T-helper 1 cell treated with Interleukin-12 subunit alpha and Interleukin-12 subunit beta and Interleukin-4 antibody, amounts not matched to agents 30 μg/mL and 1 μg/mL, for 36 hours (primary cell): ENCODE measurements around the gene SLC13A2.
"Not testable (repeated sequence)": the region's sequence is repeated elsewhere in the genome, so short reads cannot be mapped to it uniquely, and the experiment has no call there.

ENCODE experiments used
- H3K27ac Mint-ChIP-seq: one replicate; pipeline ENCODE4 v1.8.0; 2021; ENCODE audit warnings: mild to moderate bottlenecking, mixed read lengths
- H3K27me3 Mint-ChIP-seq: one replicate; pipeline ENCODE4 v1.8.0; 2021; ENCODE audit warnings: low read depth, mixed read lengths
- H3K36me3 Mint-ChIP-seq: one replicate; pipeline ENCODE4 v1.8.0; 2021; ENCODE audit warnings: low read depth, mixed read lengths
- H3K4me1 Mint-ChIP-seq: one replicate; pipeline ENCODE4 v1.8.0; 2021; ENCODE audit warnings: low read depth, mixed read lengths
- H3K4me3 Mint-ChIP-seq: one replicate; pipeline ENCODE4 v1.8.0; 2021; ENCODE audit warnings: mild to moderate bottlenecking, moderate library complexity, mixed read lengths
- H3K9me3 Mint-ChIP-seq: one replicate; pipeline ENCODE4 v1.8.0; 2021; ENCODE audit warnings: mixed read lengths

The SLC13A2 gene

GRCh38 chr17:28508211-28508724 lies 34.8 kb downstream of the SLC13A2 start:
- H3K9me3 Mint-ChIP-seq: no peaks in the 10 kb centered on the region
- H3K4me3 Mint-ChIP-seq: no peak overlapping the region
- H3K4me1 Mint-ChIP-seq: no peaks in the 10 kb centered on the region
- no peak overlapping the region for H3K27ac Mint-ChIP-seq
- peaks cover 20% of the 10 kb centered on the region for H3K27me3 Mint-ChIP-seq
- no peaks in the 10 kb centered on the region for H3K36me3 Mint-ChIP-seq

- no peak overlapping the region for H3K27ac Mint-ChIP-seq
- H3K36me3 Mint-ChIP-seq: no peaks in the 10 kb centered on the region
- H3K9me3 Mint-ChIP-seq: no peaks in the 10 kb centered on the region
- no peak overlapping the region for H3K4me3 Mint-ChIP-seq
- H3K4me1 Mint-ChIP-seq: no peaks in the 10 kb centered on the region
- H3K27me3 Mint-ChIP-seq: peaks cover 22% of the 10 kb centered on the region
These were observed 36.3 kb downstream of the SLC13A2 start for GRCh38 chr17:28509789-28510188.

GRCh38 chr17:28511858-28512461 lies 38.5 kb downstream of the SLC13A2 start:
- H3K27ac Mint-ChIP-seq: no peak overlapping the region
- H3K36me3 Mint-ChIP-seq: no peaks in the 10 kb centered on the region
- H3K4me1 Mint-ChIP-seq: no peaks in the 10 kb centered on the region
- peaks cover 22% of the 10 kb centered on the region for H3K27me3 Mint-ChIP-seq
- no peak overlapping the region for H3K4me3 Mint-ChIP-seq
- H3K9me3 Mint-ChIP-seq: peaks cover 7% of the 10 kb centered on the region

GRCh38 chr17:28513476-28513875 lies 40.0 kb downstream of the SLC13A2 start:
- no peak overlapping the region for H3K27ac Mint-ChIP-seq

GRCh38 chr17:28514561-28515002 lies 41.1 kb downstream of the SLC13A2 start:
- peaks cover 7% of the 10 kb centered on the region for H3K9me3 Mint-ChIP-seq
- H3K4me1 Mint-ChIP-seq: no peaks in the 10 kb centered on the region
- no peaks in the 10 kb centered on the region for H3K36me3 Mint-ChIP-seq
- H3K27me3 Mint-ChIP-seq: peaks cover 20% of the 10 kb centered on the region
- H3K27ac Mint-ChIP-seq: no peak overlapping the region
- H3K4me3 Mint-ChIP-seq: no peak overlapping the region

More at GRCh38 chr17:28513476-28513875, 40.0 kb downstream of the SLC13A2 start:
- H3K4me3 Mint-ChIP-seq: no peak overlapping the region
- no peaks in the 10 kb centered on the region for H3K36me3 Mint-ChIP-seq
- H3K27me3 Mint-ChIP-seq: peaks cover 22% of the 10 kb centered on the region
- H3K4me1 Mint-ChIP-seq: no peaks in the 10 kb centered on the region
- peaks cover 7% of the 10 kb centered on the region for H3K9me3 Mint-ChIP-seq

DNA sequence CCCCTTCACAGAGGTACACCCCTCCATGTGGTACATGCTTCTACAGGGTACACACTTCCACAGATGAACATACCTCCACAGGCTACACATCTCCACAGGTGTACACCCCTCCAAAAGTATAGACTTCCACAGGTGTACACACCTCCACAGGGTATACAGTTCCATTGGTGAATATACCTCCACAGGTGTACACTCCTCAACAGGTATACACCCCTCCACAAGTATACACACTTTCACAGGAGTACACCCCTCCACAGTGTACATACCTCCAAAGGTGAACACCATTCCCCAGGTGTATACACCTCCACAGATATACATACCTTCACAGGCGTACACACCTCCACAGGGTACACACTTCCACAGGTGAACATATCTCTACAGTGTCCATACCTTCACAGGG lies 42.1 kb downstream of the SLC13A2 start:
- Mint-ChIP-seq H3K9me3 (peaks cover 7% of the 10 kb centered on the region), H3K27ac (no peak overlapping the region), H3K4me3 (no peak overlapping the region), H3K4me1 (no peaks in the 10 kb centered on the region), H3K36me3 (no peaks in the 10 kb centered on the region), H3K27me3 (peaks cover 16% of the 10 kb centered on the region)

DNA sequence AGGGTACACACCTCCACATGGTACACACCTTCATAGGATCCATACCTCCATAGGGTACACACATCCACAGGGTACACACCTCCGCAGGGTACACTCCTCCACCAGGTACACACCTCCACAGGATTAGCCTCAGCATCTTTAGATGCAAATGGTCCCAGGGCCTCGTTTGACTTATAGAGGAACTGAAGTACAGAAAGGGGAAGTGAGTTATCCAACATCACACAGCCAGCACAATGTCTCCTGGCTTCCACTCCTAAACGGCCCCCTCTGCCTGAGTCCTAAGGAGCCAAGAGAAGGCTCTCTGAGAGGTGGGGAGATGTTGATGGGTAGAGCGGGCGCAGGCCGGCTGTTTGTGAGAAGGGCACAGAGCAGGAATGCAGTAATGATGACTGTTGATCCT lies 44.7 kb downstream of the SLC13A2 start:
- Mint-ChIP-seq H3K27ac (no peak overlapping the region), H3K4me1 (no peaks in the 10 kb centered on the region), H3K9me3 (peaks cover 7% of the 10 kb centered on the region), H3K36me3 (no peaks in the 10 kb centered on the region), H3K4me3 (no peak overlapping the region), H3K27me3 (peaks cover 9% of the 10 kb centered on the region)

DNA sequence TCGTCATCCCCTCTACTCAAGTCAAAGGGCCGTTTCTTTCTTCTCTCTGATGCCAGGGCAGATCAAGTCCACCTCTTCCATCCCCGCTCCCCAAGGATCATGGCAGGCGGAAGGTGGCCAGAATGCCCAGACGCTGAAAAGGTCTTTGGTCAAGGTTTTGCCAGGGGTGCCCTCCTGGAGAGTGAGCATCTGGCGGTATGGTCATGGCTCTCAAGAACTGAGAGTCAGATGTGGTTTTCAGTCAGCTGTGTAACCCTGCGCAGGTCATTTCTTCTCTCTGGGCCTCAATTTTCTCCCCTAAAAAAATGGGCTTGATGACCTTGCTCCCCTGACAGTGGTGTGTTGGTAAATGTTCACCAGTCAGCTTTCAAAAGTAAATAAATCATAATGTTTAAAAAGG lies 45.1 kb downstream of the SLC13A2 start:
- H3K36me3 Mint-ChIP-seq: no peaks in the 10 kb centered on the region
- no peak overlapping the region for H3K27ac Mint-ChIP-seq
- peaks cover 8% of the 10 kb centered on the region for H3K27me3 Mint-ChIP-seq
- peaks cover 7% of the 10 kb centered on the region for H3K9me3 Mint-ChIP-seq
- no peaks in the 10 kb centered on the region for H3K4me1 Mint-ChIP-seq
- no peak overlapping the region for H3K4me3 Mint-ChIP-seq

- H3K36me3 Mint-ChIP-seq: no peaks in the 10 kb centered on the region
- no peak overlapping the region for H3K27ac Mint-ChIP-seq
- peaks cover 4% of the 10 kb centered on the region for H3K27me3 Mint-ChIP-seq
- no peak overlapping the region for H3K4me3 Mint-ChIP-seq
- H3K9me3 Mint-ChIP-seq: peaks cover 7% of the 10 kb centered on the region
- no peaks in the 10 kb centered on the region for H3K4me1 Mint-ChIP-seq
These were observed 45.8 kb downstream of the SLC13A2 start for GRCh38 chr17:28519236-28519635.

DNA sequence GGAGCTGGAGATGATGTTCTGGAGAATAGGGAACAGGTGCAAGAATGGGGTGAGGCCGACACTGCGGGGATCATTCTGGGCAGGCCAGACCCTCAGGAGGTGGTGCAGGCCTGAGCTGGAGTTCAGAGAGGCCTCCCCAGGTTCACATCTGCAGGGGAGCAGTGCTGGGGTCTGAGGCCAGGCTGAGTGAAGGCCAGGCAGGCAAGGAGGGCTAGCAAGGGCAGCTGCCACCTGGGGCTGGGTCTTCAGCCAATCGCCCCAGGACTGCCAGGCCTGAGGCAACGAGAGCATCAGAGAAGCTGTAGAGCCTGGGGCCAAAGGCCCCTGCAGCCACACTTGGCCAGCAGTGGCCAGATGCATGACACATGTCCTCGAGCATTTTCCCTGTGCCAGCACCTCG lies 47.2 kb downstream of the SLC13A2 start:
- H3K36me3 Mint-ChIP-seq: no peaks in the 10 kb centered on the region
- no peak overlapping the region for H3K27ac Mint-ChIP-seq
- no peak overlapping the region for H3K4me3 Mint-ChIP-seq
- H3K4me1 Mint-ChIP-seq: no peaks in the 10 kb centered on the region
- peaks cover 7% of the 10 kb centered on the region for H3K9me3 Mint-ChIP-seq
- H3K27me3 Mint-ChIP-seq: peaks cover 4% of the 10 kb centered on the region

DNA sequence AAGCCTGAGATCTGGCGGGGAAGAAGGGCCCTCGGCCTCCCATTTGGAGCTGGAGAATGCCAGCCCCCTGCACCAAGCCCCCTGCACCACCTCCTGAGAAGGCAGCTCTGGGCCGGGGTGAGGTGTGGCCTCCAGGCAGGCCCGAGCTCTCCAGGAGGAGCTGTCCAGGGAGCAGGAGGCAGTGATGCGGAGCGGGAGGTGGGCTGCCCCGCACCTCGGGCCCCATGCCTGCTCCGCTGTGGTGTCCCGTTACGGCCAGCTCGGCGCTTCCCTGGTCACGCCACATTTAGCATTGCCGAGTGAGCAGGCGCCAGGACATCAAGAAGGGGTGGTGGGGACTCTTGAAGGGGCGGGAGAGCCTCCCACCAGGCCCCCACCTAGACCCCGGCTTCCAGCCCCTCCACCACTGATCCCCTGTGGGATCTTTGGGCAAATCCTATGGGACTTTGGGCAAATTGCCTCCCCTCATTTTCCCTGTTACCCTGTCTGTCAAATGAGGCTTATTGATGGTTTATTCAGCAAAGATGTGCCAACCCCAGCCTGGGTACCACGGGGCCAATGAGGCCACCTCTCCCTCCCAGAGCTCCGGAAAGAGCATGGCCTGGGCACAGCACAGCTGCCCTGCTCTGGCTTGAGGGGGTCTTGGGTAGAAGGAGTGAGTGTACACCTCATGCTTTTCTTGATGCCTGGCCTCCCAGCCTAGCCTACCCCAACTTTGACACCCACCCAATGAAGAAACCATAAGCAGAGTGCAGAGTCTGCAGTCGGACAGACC lies 48.1 kb downstream of the SLC13A2 start:
- Mint-ChIP-seq H3K9me3 (peaks cover under 1% of the 10 kb centered on the region), H3K36me3 (no peaks in the 10 kb centered on the region), H3K4me1 (no peaks in the 10 kb centered on the region), H3K27ac (no peak overlapping the region), H3K4me3 (no peak overlapping the region), H3K27me3 (peaks cover 4% of the 10 kb centered on the region)

DNA sequence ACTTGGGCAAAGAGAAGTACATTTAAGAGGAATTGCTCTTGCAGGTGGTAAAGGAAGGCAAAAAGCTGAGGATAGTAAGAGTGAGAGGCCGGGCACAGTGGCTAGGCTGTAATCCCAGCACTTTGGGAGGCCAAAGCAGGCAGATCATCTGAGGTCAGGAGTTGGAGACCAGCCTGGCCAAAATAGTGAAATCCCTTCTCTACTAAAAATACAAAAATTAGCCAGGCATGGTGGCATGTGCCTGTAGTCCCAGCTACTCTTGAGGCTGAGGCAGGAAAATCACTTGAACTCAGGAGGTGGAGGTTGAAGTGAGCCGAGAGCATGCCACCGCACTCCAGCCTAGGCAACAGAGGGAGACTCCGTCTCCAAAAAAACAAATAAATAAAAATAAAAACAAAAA lies 48.8 kb downstream of the SLC13A2 start:
- not testable (repeated sequence) for H3K4me3 Mint-ChIP-seq, H3K36me3 Mint-ChIP-seq, H3K4me1 Mint-ChIP-seq, H3K27me3 Mint-ChIP-seq, H3K27ac Mint-ChIP-seq, H3K9me3 Mint-ChIP-seq

DNA sequence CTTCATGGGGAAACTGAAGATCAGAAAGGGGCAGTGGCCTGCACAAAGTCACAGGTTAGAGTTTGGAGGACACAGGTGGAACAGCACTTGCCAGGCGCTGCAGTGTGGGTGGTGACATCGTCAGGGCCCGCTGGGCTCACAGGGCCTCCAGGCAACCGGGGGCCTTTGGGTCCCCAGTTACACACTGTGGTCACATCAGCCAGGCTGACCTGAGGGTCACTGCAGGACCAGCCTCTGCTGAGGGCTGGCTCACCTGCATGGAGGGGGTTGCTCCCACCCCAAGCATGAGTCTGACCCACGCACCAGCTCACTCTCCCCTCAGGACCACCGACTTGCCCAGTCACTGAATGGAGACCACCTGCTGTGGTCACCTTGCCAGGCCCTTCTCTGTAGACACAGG lies 49.7 kb downstream of the SLC13A2 start:
- Mint-ChIP-seq H3K4me3 (no peak overlapping the region), H3K9me3 (no peaks in the 10 kb centered on the region), H3K36me3 (no peaks in the 10 kb centered on the region), H3K27ac (no peak overlapping the region), H3K4me1 (no peaks in the 10 kb centered on the region), H3K27me3 (peaks cover 4% of the 10 kb centered on the region)

GRCh38 chr17:28523876-28524275 lies 50.4 kb downstream of the SLC13A2 start:
- H3K9me3 Mint-ChIP-seq: no peaks in the 10 kb centered on the region
- no peaks in the 10 kb centered on the region for H3K36me3 Mint-ChIP-seq
- H3K4me1 Mint-ChIP-seq: no peaks in the 10 kb centered on the region
- no peaks in the 10 kb centered on the region for H3K27me3 Mint-ChIP-seq
- no peak overlapping the region for H3K4me3 Mint-ChIP-seq
- no peak overlapping the region for H3K27ac Mint-ChIP-seq
